ENCODE measurements around the gene AHDC1. TPM values are rescaled to one million over a fixed set of nuclear protein-coding genes. Genes with fewer than 3 reads are reported as not detected.
A peak's percentile ranks its signal among the peaks of the same experiment; 100 is the strongest.

Gene AHDC1
- total and polyA plus RNA-seq, 8 donors = 5.8 to 95.0 (median 19.7) TPM

GRCh38 chr1:27527223-27527889 lies 76.6 kb downstream of the AHDC1 start:
- Histone ChIP-seq H3K9me3 (no peaks in the 10 kb centered on the region), H3K27me3 (no peaks in the 10 kb centered on the region), H3K4me3 (peak overlapping the region; percentile 48 to 54 (median 50)), H3K27ac (peak overlapping the region; percentile 70 to 93 (median 82)), H3K4me1 (peaks cover 57 to 79% (median 68%) of the 10 kb centered on the region in 4 donors), H3K36me3 (peaks cover 0 to 3% (median 0%) of the 10 kb centered on the region in 4 donors)
- DNase-seq = peak in 1 of 2 donors; percentile 96
- TF ChIP-seq POLR2AphosphoS5 (IDR thresholded peaks at IDR 0.05) (peak in 1 of 3 donors; percentile 14), POLR2A (IDR thresholded peaks at IDR 0.05) (no peak), EP300 (IDR thresholded peaks at IDR 0.05) (no peak), CTCF (IDR thresholded peaks at IDR 0.05) (no peak)
- 19 to 44% (median 28%) methylated on average over 14 to 27 of the region's 27 CpGs for WGBS, 5 donors
- intact Hi-C loops (cut with DNase I; ENCODE audit: low total_unique reads) = no loop called here

GRCh38 chr1:27526569-27527222 lies 77.2 kb downstream of the AHDC1 start:
- Histone ChIP-seq H3K4me1 (peaks cover 64 to 86% (median 75%) of the 10 kb centered on the region in 4 donors), H3K9me3 (no peaks in the 10 kb centered on the region), H3K27ac (peak overlapping the region; percentile 70 to 93 (median 82)), H3K36me3 (no peaks in the 10 kb centered on the region), H3K4me3 (peak overlapping the region in 3 of 4 donors; percentile 49 to 54 (median 50)), H3K27me3 (no peaks in the 10 kb centered on the region)
- 42 to 65% (median 56%) methylated on average over 9 to 10 of the region's 10 CpGs for WGBS, 5 donors
- DNase-seq = peak in 1 of 2 donors; percentile 63
- intact Hi-C loops (cut with DNase I; ENCODE audit: low total_unique reads) = no loop called here
- TF ChIP-seq CTCF (IDR thresholded peaks at IDR 0.05) = no peak
- TF ChIP-seq POLR2A (IDR thresholded peaks at IDR 0.05) = peak in 1 of 4 donors; percentile 50

GRCh38 chr1:27525296-27526272 lies 78.4 kb downstream of the AHDC1 start:
- DNase-seq = peak in 1 of 2 donors; percentile 95
- Histone ChIP-seq H3K4me1 (peaks cover 75 to 97% (median 86%) of the 10 kb centered on the region in 4 donors), H3K9me3 (no peaks in the 10 kb centered on the region), H3K27me3 (no peaks in the 10 kb centered on the region), H3K36me3 (no peaks in the 10 kb centered on the region), H3K27ac (peak overlapping the region; percentile 34 to 93 (median 77)), H3K4me3 (peak overlapping the region; percentile 15 to 50 (median 25))
- WGBS, 5 donors = 24 to 37% (median 27%) methylated on average over 16 of the region's 16 CpGs
- intact Hi-C loops (cut with DNase I; ENCODE audit: low total_unique reads) = no loop called here
- no peak for TF ChIP-seq POLR2A (IDR thresholded peaks at IDR 0.05)
- no peak for TF ChIP-seq CTCF (IDR thresholded peaks at IDR 0.05)
- peak in 1 of 3 donors; percentile 16 for TF ChIP-seq POLR2AphosphoS5 (IDR thresholded peaks at IDR 0.05)
- TF ChIP-seq EP300 (IDR thresholded peaks at IDR 0.05) = no peak

Data from stomach (tissue), 9 donors.